H1 (cell line): ENCODE measurements around the gene GGA1. TPM values are rescaled to one million over a fixed set of nuclear protein-coding genes. Genes with fewer than 3 reads are reported as not detected.

Source experiments
- CTCF ChIA-PET: fragments of 300-600 bp; sonication (Branson Sonifier 250); formaldehyde crosslinking; loops from one replicate; lab custom pipeline; 2021; ENCODE audit not compliant: partially characterized antibody; lab: Charles Lee
- POLR2A ChIA-PET: fragments of 300-600 bp; sonication (Branson Sonifier 250); formaldehyde crosslinking; loops from one replicate; lab custom pipeline; 2021; ENCODE audit warnings: inconsistent platforms; ENCODE audit not compliant: partially characterized antibody; lab: Charles Lee
- DNase-seq, 2 experiments: peaks; one replicate each; pipeline versions ENCODE4 v3.0.0 to v3.0.0-alpha.2; 2010 to 2022; ENCODE audit warnings: low spot score in 2 of 2, low read depth in 1 of 2, mixed read lengths in 1 of 2
- FAIRE-seq: peaks from 2 replicates; lab custom pipeline; 2011; peaks lifted over from hg19 to GRCh38; lab: Jason Lieb, UNC
- H2AFZ ChIP-seq: 2 replicates; pipeline ENCODE4 v1.8.1; 2012; ENCODE audit warnings: low read length, inconsistent platforms
- H2AK5ac ChIP-seq: 2 replicates; pipeline ENCODE4 v1.6.1; 2013; ENCODE audit warnings: low read depth, low read length
- H2BK120ac ChIP-seq: replicated peaks from 2 replicates; pipeline ENCODE3; 2013; ENCODE audit warnings: low read depth, low read length, inconsistent platforms
- H2BK12ac ChIP-seq: 2 replicates; pipeline ENCODE4 v1.6.1; 2013; ENCODE audit warnings: low read depth, low read length
- H2BK15ac ChIP-seq: 2 replicates; pipeline ENCODE4 v1.6.1; 2013; ENCODE audit warnings: low read length
- H2BK20ac ChIP-seq: 2 replicates; pipeline ENCODE4 v1.6.1; 2013; ENCODE audit warnings: low read length
- H2BK5ac ChIP-seq: 2 replicates; pipeline ENCODE4 v1.6.1; 2013; ENCODE audit warnings: low read depth, low read length
- H3K14ac ChIP-seq: 2 replicates; pipeline ENCODE4 v1.6.1; 2013; ENCODE audit warnings: inconsistent platforms; ENCODE audit not compliant: insufficient read length
- H3K18ac ChIP-seq: 2 replicates; pipeline ENCODE4 v1.6.1; 2013; ENCODE audit warnings: low read length; ENCODE audit errors: extremely low read depth
- H3K23ac ChIP-seq: 2 replicates; pipeline ENCODE4 v1.6.1; 2013; ENCODE audit warnings: inconsistent platforms; ENCODE audit not compliant: insufficient read length
- H3K23me2 ChIP-seq: 2 replicates; pipeline ENCODE4 v1.6.1; 2013; ENCODE audit warnings: low read depth, low read length
- H3K27ac ChIP-seq: 2 replicates; pipeline ENCODE4 v1.6.1; 2011; ENCODE audit warnings: low read depth, low read length, inconsistent platforms
- H3K27me3 ChIP-seq, 4 experiments: replicated peaks in 1 of 4; 1 replicate in 1 of 4; 2 replicates in 3 of 4; pipeline versions ENCODE4 v1.6.1 to v1.8.1; 2011 to 2013; ENCODE audit warnings: low read length in 3 of 4, mild to moderate bottlenecking in 3 of 4, inconsistent platforms in 2 of 4, mixed read lengths in 2 of 4, moderate library complexity in 1 of 4; ENCODE audit not compliant: control insufficient read depth in 3 of 4, insufficient read depth in 3 of 4; ENCODE audit errors: extremely low read depth in 1 of 4
- H3K36me3 ChIP-seq, 4 experiments: 2 replicates each; pipeline versions ENCODE4 v1.6.1 to v1.8.1; 2011 to 2013; ENCODE audit warnings: mild to moderate bottlenecking in 4 of 4, low read length in 3 of 4, moderate library complexity in 2 of 4, control low read depth in 1 of 4, inconsistent platforms in 1 of 4; ENCODE audit not compliant: insufficient read depth in 4 of 4, control insufficient read depth in 2 of 4
- H3K4ac ChIP-seq: replicated peaks from 2 replicates; pipeline ENCODE3; 2013; ENCODE audit warnings: low read length, low read depth, mixed read lengths, inconsistent platforms; ENCODE audit not compliant: insufficient read length
- H3K4me1 ChIP-seq, 4 experiments: replicated peaks in 1 of 4; 1 replicate in 1 of 4; 2 replicates in 3 of 4; pipeline versions ENCODE4 v1.6.1 to v1.8.1; 2011 to 2013; ENCODE audit warnings: low read length in 3 of 4, inconsistent platforms in 2 of 4, mixed read lengths in 1 of 4; ENCODE audit not compliant: insufficient read depth in 4 of 4, control insufficient read depth in 3 of 4
- H3K4me2 ChIP-seq, 2 experiments: 2 replicates each; pipeline versions ENCODE4 v1.6.1 to v1.8.1; 2011 to 2013; ENCODE audit warnings: low read depth in 2 of 2, low read length in 2 of 2, control low read depth in 1 of 2, inconsistent platforms in 1 of 2, mild to moderate bottlenecking in 1 of 2; ENCODE audit not compliant: insufficient read depth in 1 of 2
- H3K4me3 ChIP-seq, 4 experiments: fragments of 200-600, 300-600 bp in 1 of 4; sonication (generic), shearing (Covaris generic), sonication (Bioruptor Twin) in 1 of 4; 2 replicates each; pipeline versions ENCODE4 v1.5.1 to v1.8.1; 2011 to 2016; ENCODE audit warnings: low read length in 4 of 4, low read depth in 3 of 4, control low read depth in 2 of 4, inconsistent platforms in 2 of 4, mild to moderate bottlenecking in 2 of 4, mixed read lengths in 1 of 4, moderate library complexity in 1 of 4; ENCODE audit not compliant: insufficient read depth in 2 of 4; ENCODE audit errors: extremely low read depth in 1 of 4
- H3K56ac ChIP-seq: replicated peaks from 2 replicates; pipeline ENCODE3; 2013; ENCODE audit warnings: low read depth, mild to moderate bottlenecking, mixed read lengths, low read length, inconsistent platforms; ENCODE audit not compliant: insufficient read length
- H3K79me1 ChIP-seq: 2 replicates; pipeline ENCODE4 v1.6.1; 2013; ENCODE audit warnings: low read depth, low read length, control low read depth
- H3K79me2 ChIP-seq, 2 experiments: 2 replicates each; pipeline versions ENCODE4 v1.6.1 to v1.8.1; 2012 to 2013; ENCODE audit warnings: low read length in 2 of 2, mild to moderate bottlenecking in 2 of 2, inconsistent platforms in 1 of 2; ENCODE audit not compliant: insufficient read depth in 2 of 2, control insufficient read depth in 1 of 2
- H3K9ac ChIP-seq, 4 experiments: replicated peaks in 1 of 4; 1 replicate in 1 of 4; 2 replicates in 3 of 4; pipeline versions ENCODE4 v1.6.1 to v1.8.1; 2011 to 2013; ENCODE audit warnings: low read depth in 3 of 4, low read length in 3 of 4, control low read depth in 2 of 4, mild to moderate bottlenecking in 2 of 4, moderate library complexity in 2 of 4, inconsistent platforms in 1 of 4; ENCODE audit errors: extremely low read depth in 1 of 4
- H3K9me3 ChIP-seq, 2 experiments: 2 replicates each; pipeline versions ENCODE4 v1.6.1 to v1.8.1; 2012 to 2013; ENCODE audit warnings: mild to moderate bottlenecking in 2 of 2, moderate library complexity in 2 of 2, control low read depth in 1 of 2, inconsistent platforms in 1 of 2, low read depth in 1 of 2, low read length in 1 of 2, mixed read lengths in 1 of 2; ENCODE audit not compliant: insufficient read depth in 2 of 2
- H4K20me1 ChIP-seq, 2 experiments: replicated peaks in 1 of 2; 2 replicates each; pipeline versions ENCODE3 to v1.8.1; 2011 to 2013; ENCODE audit warnings: inconsistent platforms in 2 of 2, low read length in 2 of 2, mild to moderate bottlenecking in 1 of 2; ENCODE audit not compliant: insufficient read depth in 2 of 2, control insufficient read depth in 1 of 2
- H4K5ac ChIP-seq: 2 replicates; pipeline ENCODE4 v1.6.1; 2013; ENCODE audit warnings: low read length, low read depth, mixed read lengths, inconsistent platforms; ENCODE audit not compliant: insufficient read length
- H4K8ac ChIP-seq: 2 replicates; pipeline ENCODE4 v1.8.0; 2013; ENCODE audit warnings: mild to moderate bottlenecking, moderate library complexity, low read length, inconsistent platforms; ENCODE audit not compliant: insufficient read depth; ENCODE audit errors: extremely low read depth
- H4K91ac ChIP-seq: replicated peaks from 2 replicates; pipeline ENCODE3; 2013; ENCODE audit warnings: low read length, mixed read lengths, inconsistent platforms; ENCODE audit not compliant: insufficient read length
- BACH1 ChIP-seq: IDR thresholded peaks from 2 replicates; pipeline ENCODE4 v1.6.1; 2012; ENCODE audit warnings: low read length, improper control_type of control experiment
- NRF1 ChIP-seq: IDR thresholded peaks from 2 replicates; pipeline ENCODE4 v1.6.1; 2011; ENCODE audit warnings: mild to moderate bottlenecking, low read depth, low read length, improper control_type of control experiment
- POU5F1 ChIP-seq: IDR thresholded peaks from 2 replicates; pipeline ENCODE4 v1.6.1; 2011; ENCODE audit warnings: low read depth, mild to moderate bottlenecking, low read length, moderate library complexity
- RXRA ChIP-seq: IDR thresholded peaks from 2 replicates; pipeline ENCODE4 v1.6.1; 2011; ENCODE audit warnings: low read depth, mild to moderate bottlenecking, low read length, moderate library complexity; ENCODE audit not compliant: insufficient read depth
- WGBS, 2 experiments: shearing (Covaris generic) in 1 of 2; methylation state at CpG; one replicate each; pipeline versions ENCODE4 v1.1.6 to v1.1.7; 2013 to 2015; ENCODE audit warnings: low lambda C conversion rate in 2 of 2, mixed read lengths in 2 of 2, inconsistent platforms in 1 of 2, low coverage in 1 of 2, missing lambda C conversion rate in 1 of 2; ENCODE audit not compliant: insufficient replicate concordance in 2 of 2, insufficient coverage in 1 of 2, insufficient read length in 1 of 2; ENCODE audit errors: extremely low coverage in 1 of 2, missing lambda C conversion rate in 1 of 2; 5-methylcytosine and 5-hydroxymethylcytosine counted together
- polyA plus RNA-seq, 7 experiments: library from polyadenylated mRNA; depleted of rRNA in 3 of 7; stranded (reverse) in 5 of 7; unstranded in 2 of 7; fragments of >200 nt in 5 of 7; fragments of 200-250 nt in 2 of 7; gene quantifications; 1 replicate in 5 of 7; 2 replicates in 1 of 7; 4 replicates in 1 of 7; pipeline versions ENCODE4 v1.2.1 to v1.2.3, GENCODE V29; 2011 to 2013; ENCODE audit warnings: missing spikeins in 2 of 7, mixed read lengths in 2 of 7
- total RNA-seq: library from RNA; stranded (reverse); fragmentation: NEBNext Ultra II Directional; extraction: Animal tissue kit (Norgen Biotek cat#: 25700); gene quantifications from 2 replicates; pipeline ENCODE4 v1.2.1, GENCODE V29; 2021

The GGA1 gene
- total and polyA plus RNA-seq, 2 of the 8 experiments (the other 6 are each of a cell fraction or from before 2014, with no cell fraction given), result 49.3 to 57.2 TPM

DNA sequence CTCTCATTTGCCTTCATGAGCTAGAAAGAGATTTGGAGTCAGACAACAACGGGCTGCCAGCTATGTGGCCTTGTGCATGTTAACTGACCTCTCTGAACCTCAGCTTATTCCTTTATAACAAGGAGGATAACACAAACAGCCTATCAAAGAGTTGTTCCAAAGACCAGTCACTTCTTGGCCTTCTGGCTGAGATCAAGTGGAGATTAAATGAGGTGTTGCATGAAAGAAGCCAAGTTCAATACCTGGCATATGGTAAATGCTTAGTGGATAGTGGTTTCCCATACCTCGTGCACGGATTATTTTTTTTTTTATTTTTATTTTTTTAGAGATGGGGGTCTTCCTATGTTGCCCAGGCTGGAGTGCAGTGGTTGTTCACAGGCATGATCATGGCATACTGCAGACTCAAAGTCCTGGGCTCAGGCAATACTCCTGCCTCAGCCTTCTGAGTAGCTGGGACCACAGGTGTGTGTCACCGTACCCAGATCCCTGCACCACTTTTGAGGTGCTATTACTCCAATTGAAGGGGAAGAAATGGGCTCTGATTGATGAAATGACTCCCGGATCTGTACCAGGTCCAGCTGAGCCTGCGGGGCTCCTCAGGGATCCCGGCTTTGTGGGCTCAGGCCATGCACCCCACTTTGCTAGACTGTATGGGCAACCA is 71.7 kb downstream of the GGA1 start:
- Histone ChIP-seq H2BK120ac (no peak overlapping the region), H3K27ac (no peak overlapping the region), H3K9ac (no peak overlapping the region), H3K27me3 (peaks cover 0 to 2% (median 0%) of the 10 kb centered on the region in 4 experiments; a peak in 1 of 7 replicates), H3K36me3 (no peaks in the 10 kb centered on the region), H4K8ac (no peak overlapping the region), H3K23me2 (peaks cover 2% of the 10 kb centered on the region; the same call in 1 of the 2 replicates), H3K4me3 (no peak overlapping the region), H4K91ac (no peak overlapping the region), H2AFZ (no peak overlapping the region), H2BK20ac (no peak overlapping the region), H2BK5ac (no peak overlapping the region), H4K20me1 (peaks cover 0 to 2% of the 10 kb centered on the region in 2 experiments), H4K5ac (no peak overlapping the region), H3K9me3 (no peaks in the 10 kb centered on the region), H3K23ac (no peak overlapping the region), H3K79me2 (no peaks in the 10 kb centered on the region), H3K4ac (no peak overlapping the region), H3K4me2 (no peak overlapping the region), H3K79me1 (no peaks in the 10 kb centered on the region), H2BK15ac (no peak overlapping the region), H2BK12ac (no peak overlapping the region), H3K56ac (no peak overlapping the region), H3K14ac (no peak overlapping the region), H2AK5ac (no peak overlapping the region), H3K4me1 (peaks cover 0 to 10% (median 8%) of the 10 kb centered on the region in 4 experiments; a peak in 6 of 7 replicates), H3K18ac (no peak overlapping the region)
- FAIRE-seq (no peak), DNase-seq (no peak)
- POLR2A ChIA-PET, result interaction anchor here (1.2 to 5.4 kb wide), 7 partner anchors 8 to 44 kb away, joined by 3 to 37 read pairs (median 6); partner anchors contain the start of gene PDXP
- CTCF ChIA-PET, result interaction anchor here (0.8 to 16.3 kb wide), 15 partner anchors 9 to 273 kb away, joined by 3 to 261 read pairs (median 6); partner anchors contain the start of genes C22orf23, PDXP, POLR2F and SH3BP1
- TF ChIP-seq BACH1, result no peak
- TF ChIP-seq POU5F1, result no peak
- no peak for TF ChIP-seq NRF1
- no peak for TF ChIP-seq RXRA
- WGBS, 2 experiments, result 92% methylated on average over 7 of the region's 7 CpGs; no CpG with 5 or more reads in 1 of the 2 experiments
